Measurements from ENCODE around the gene ASPSCR1. TPM values are rescaled to one million over a fixed set of nuclear protein-coding genes. Genes with fewer than 3 reads are reported as not detected.

Gene ASPSCR1
- total and polyA plus RNA-seq, 10 of the 15 experiments (the other 5 are each of a cell fraction or from before 2014, with no cell fraction given) = 1.5 to 48.4 (median 25.4) TPM

GRCh38 chr17:81940538-81941483 lies 36.6 kb upstream of the ASPSCR1 start:
- 72% methylated on average over 56 of the region's 56 CpGs for WGBS (ENCODE audit: insufficient coverage, insufficient replicate concordance, low lambda C conversion rate, missing lambda C conversion rate)

More at GRCh38 chr17:81940538-81941483, 36.6 kb upstream of the ASPSCR1 start:
- RAD21 ChIA-PET (ENCODE audit: unreplicated experiment) = no interaction called here
- TF ChIP-seq NFYB (IDR thresholded peaks at IDR 0.05; ENCODE audit: insufficient read depth, low read depth, low read length) (no peak), BHLHE40 (IDR thresholded peaks at IDR 0.05; ENCODE audit: borderline replicate concordance in 1 of 2, low read depth in 2 of 2, low read length in 1 of 2) (no peak), CBX3 (IDR thresholded peaks at IDR 0.05; ENCODE audit: borderline replicate concordance, low read depth) (no peak), ATF7 (IDR thresholded peaks at IDR 0.05; ENCODE audit: low read depth) (no peak), GABPA (IDR thresholded peaks at IDR 0.05; ENCODE audit: low read depth) (no peak), ZNF622 (IDR thresholded peaks at IDR 0.05) (no peak), CHD1 (IDR thresholded peaks at IDR 0.05; ENCODE audit: low read depth, low read length) (no peak), POLR2A (IDR thresholded peaks at IDR 0.05; ENCODE audit: low read depth, low read length) (no peak), MLLT1 (IDR thresholded peaks at IDR 0.05) (no peak), EZH2 (IDR thresholded peaks at IDR 0.05; ENCODE audit: borderline replicate concordance, control insufficient read depth, low read depth, low read length) (no peak), PAX5 (IDR thresholded peaks at IDR 0.05; ENCODE audit: borderline replicate concordance, low read depth, low read length) (no peak), ESRRA (IDR thresholded peaks at IDR 0.05; ENCODE audit: low read length) (no peak), SUZ12 (IDR thresholded peaks at IDR 0.05; ENCODE audit: unreplicated experiment) (no peak), SRF (IDR thresholded peaks at IDR 0.05; ENCODE audit: low read depth in 2 of 2, low read length in 2 of 2) (no peak), USF1 (IDR thresholded peaks at IDR 0.05; ENCODE audit: borderline replicate concordance, extremely low read length, insufficient read depth, low read depth, low read length) (no peak), TBL1XR1 (IDR thresholded peaks at IDR 0.05; ENCODE audit: low read depth, low read length) (no peak), IRF3 (IDR thresholded peaks at IDR 0.05) (no peak), EGR1 (IDR thresholded peaks at IDR 0.05; ENCODE audit: borderline replicate concordance in 1 of 2, low read depth in 2 of 2, low read length in 2 of 2) (no peak)
- no peaks in the 10 kb centered on the region for H4K20me1 ChIP-seq (ENCODE audit: control insufficient read depth, insufficient read depth)
- intact Hi-C loops (cut with micrococcal nuclease; ENCODE audit: unreplicated experiment) = no loop called here
- H3K9me3 ChIP-seq (replicated peaks; ENCODE audit: control insufficient read depth, insufficient read depth, low read length) = no peaks in the 10 kb centered on the region
- H3K36me3 ChIP-seq (ENCODE audit: control insufficient read depth in 2 of 2, insufficient read depth in 2 of 2, low read length in 1 of 2) = no peaks in the 10 kb centered on the region
- FAIRE-seq = no peak
- POLR2A ChIA-PET = no interaction called here
- in situ Hi-C loops (cut with MboI) = no loop called here
- H3K4me1 ChIP-seq (ENCODE audit: control insufficient read depth, insufficient read depth, low read length) = no peaks in the 10 kb centered on the region
- no peak overlapping the region for H3K4me3 ChIP-seq
- no peak overlapping the region for H3K4me2 ChIP-seq (ENCODE audit: control insufficient read depth, insufficient read depth)
- SMC1A ChIA-PET (ENCODE audit: uncharacterized antibody, unreplicated experiment) = no interaction called here
- H3K27ac ChIP-seq (ENCODE audit: control insufficient read depth, insufficient read depth) = no peak overlapping the region
- peaks cover 10% of the 10 kb centered on the region for H3K79me2 ChIP-seq (ENCODE audit: control insufficient read depth, insufficient read depth, low read length)
- CTCF ChIA-PET = no interaction called here
- no peaks in the 10 kb centered on the region for H3K27me3 ChIP-seq (replicated peaks in 1 of 2; ENCODE audit: control insufficient read depth in 2 of 2, insufficient read depth in 2 of 2, low read length in 1 of 2)
- H3K9ac ChIP-seq (ENCODE audit: control insufficient read depth, insufficient read depth, low read length) = no peak overlapping the region
- DNase-seq (ENCODE audit: low read depth, low spot score) = no peak
- BruUV-seq (replicated peaks) = no TSS peak
- H2AFZ ChIP-seq (ENCODE audit: control insufficient read depth, low read depth, low read length) = no peak overlapping the region
- no peak for ATAC-seq
